ENCODE results near the gene DEPP1. TPM values are rescaled to one million over a fixed set of nuclear protein-coding genes. Genes with fewer than 3 reads are reported as not detected.

DEPP1 gene
- total RNA-seq, 6 experiments from 2014 or later, result 5.3 to 94.6 (median 71.5) TPM

DNA sequence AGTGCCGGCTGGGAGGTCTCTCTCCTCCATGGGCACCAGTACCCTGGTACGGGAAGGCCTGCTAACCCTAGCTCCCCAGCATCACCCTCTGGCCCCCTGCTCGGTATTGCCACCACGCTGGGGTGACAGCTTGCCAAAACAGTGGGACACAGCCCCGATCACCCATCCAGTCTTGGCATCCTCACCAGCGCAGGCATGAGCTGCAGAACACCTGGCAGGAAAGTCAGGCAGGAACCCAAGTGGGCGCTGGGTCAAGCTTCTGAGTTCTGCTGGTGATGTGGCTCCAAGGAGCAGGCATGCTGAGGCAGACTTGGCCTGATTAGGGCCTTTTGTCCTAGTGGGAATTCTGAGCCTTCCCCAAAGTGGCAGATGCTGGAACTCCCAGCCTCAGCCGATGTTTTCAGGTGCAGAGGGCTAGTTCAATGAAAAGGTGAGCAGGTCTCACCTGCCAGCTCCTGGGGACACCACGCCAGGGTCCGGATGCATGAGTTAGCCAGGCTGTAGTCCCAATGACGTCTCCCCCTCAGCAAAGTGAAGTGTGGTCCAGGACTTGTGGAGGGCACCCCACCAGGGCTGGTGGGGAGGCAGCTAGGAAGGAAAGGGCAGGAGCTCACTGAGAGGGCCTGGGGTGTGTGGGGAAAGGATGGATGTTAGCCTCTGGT lies 13.6 kb upstream of the DEPP1 start:
- Histone ChIP-seq H3K36me3 (no peaks in the 10 kb centered on the region), H3K4me1 (peaks cover 0 to 74% (median 42%) of the 10 kb centered on the region in 4 donors), H3K4me3 (no peak overlapping the region), H3K9me3 (no peaks in the 10 kb centered on the region), H3K27me3 (no peaks in the 10 kb centered on the region), H3K27ac (peak overlapping the region in 2 of 3 donors; percentile 45 to 65)
- DNase-seq, result peak in 2 of 3 donors; percentile 40 to 83
- ATAC-seq, result peak in 3 of 4 donors; percentile 19 to 39 (median 27)
- intact Hi-C loops (cut with DNase I), result no loop called here
- TF ChIP-seq, protein P1, sequence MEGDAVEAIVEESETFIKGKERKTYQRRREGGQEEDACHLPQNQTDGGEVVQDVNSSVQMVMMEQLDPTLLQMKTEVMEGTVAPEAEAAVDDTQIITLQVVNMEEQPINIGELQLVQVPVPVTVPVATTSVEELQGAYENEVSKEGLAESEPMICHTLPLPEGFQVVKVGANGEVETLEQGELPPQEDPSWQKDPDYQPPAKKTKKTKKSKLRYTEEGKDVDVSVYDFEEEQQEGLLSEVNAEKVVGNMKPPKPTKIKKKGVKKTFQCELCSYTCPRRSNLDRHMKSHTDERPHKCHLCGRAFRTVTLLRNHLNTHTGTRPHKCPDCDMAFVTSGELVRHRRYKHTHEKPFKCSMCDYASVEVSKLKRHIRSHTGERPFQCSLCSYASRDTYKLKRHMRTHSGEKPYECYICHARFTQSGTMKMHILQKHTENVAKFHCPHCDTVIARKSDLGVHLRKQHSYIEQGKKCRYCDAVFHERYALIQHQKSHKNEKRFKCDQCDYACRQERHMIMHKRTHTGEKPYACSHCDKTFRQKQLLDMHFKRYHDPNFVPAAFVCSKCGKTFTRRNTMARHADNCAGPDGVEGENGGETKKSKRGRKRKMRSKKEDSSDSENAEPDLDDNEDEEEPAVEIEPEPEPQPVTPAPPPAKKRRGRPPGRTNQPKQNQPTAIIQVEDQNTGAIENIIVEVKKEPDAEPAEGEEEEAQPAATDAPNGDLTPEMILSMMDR (IDR thresholded peaks at IDR 0.05), result no peak
- TF ChIP-seq POLR2A (IDR thresholded peaks at IDR 0.05), result no peak
- 35% methylated on average over 4 of the region's 11 CpGs for WGBS (ENCODE audit: insufficient coverage, low coverage, low lambda C conversion rate, missing lambda C conversion rate)

DNA sequence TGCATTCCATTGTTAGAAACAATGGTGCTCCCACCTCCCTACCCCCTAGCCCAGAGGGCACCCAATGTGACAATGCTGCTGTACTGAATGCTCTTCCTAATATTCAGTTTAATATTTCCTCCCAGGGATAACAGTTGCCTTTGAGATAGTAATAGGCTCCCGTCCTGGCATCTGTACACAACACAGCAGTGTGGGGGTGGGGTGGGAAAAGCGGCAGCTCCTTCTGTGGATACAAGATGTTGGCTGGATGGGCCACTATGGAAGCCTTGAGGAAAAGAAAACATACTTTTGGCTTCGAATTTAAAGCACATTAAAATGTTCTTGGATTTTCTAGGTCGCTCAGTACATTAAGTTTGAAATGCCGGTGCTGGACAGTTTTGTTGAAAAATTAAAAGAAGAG lies 13.0 kb upstream of the DEPP1 start:
- Histone ChIP-seq H3K36me3 (no peaks in the 10 kb centered on the region), H3K4me3 (no peak overlapping the region)
- intact Hi-C loops (cut with DNase I), result no loop called here

DNA sequence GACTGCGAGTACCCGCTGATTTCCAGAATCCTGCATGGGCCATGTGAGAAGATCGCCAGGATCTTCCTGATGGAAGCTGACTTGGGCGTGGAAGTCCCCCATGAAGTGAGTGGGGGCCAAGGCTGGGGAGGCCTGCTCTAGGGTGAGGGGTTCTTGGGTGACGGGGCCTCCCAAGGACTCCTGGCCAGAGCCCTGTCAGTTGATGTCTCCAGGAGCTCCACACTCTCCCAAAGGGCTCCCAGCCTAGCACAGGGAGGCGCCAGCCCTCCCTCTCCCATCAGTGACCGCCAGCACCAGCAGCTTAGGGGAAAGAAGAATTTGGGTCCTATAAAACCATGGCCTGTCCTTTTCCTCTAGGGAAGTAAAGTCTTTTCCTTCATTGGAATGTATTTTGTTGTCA lies 12.4 kb upstream of the DEPP1 start:
- H3K36me3 ChIP-seq, result no peaks in the 10 kb centered on the region
- ATAC-seq (no peak), DNase-seq (no peak)
- TF ChIP-seq, protein P1 (IDR thresholded peaks at IDR 0.05), result no peak
- TF ChIP-seq POLR2A (IDR thresholded peaks at IDR 0.05), result no peak
- peak overlapping the region; percentile 14 to 82 (median 65) for H3K27ac ChIP-seq
- 97% methylated on average over 6 of the region's 7 CpGs for WGBS (ENCODE audit: insufficient coverage, low coverage, low lambda C conversion rate, missing lambda C conversion rate)
- intact Hi-C loops (cut with DNase I), result no loop called here
- H3K27me3 ChIP-seq, result no peaks in the 10 kb centered on the region
- peaks cover 0 to 61% (median 37%) of the 10 kb centered on the region in 4 donors for H3K4me1 ChIP-seq
- H3K9me3 ChIP-seq, result no peaks in the 10 kb centered on the region
- no peak overlapping the region for H3K4me3 ChIP-seq

More for the DNA sequence above, 13.0 kb upstream of the DEPP1 start:
- no peaks in the 10 kb centered on the region for H3K9me3 ChIP-seq
- H3K4me1 ChIP-seq, result peaks cover 0 to 67% (median 40%) of the 10 kb centered on the region in 4 donors
- ATAC-seq, result no peak
- peak overlapping the region in 2 of 3 donors; percentile 45 to 65 for H3K27ac ChIP-seq
- TF ChIP-seq, protein P1 (IDR thresholded peaks at IDR 0.05), result no peak
- TF ChIP-seq POLR2A (IDR thresholded peaks at IDR 0.05), result no peak
- H3K27me3 ChIP-seq, result no peaks in the 10 kb centered on the region
- WGBS (ENCODE audit: insufficient coverage, low coverage, low lambda C conversion rate, missing lambda C conversion rate), result 58% methylated on average over 5 of the region's 5 CpGs
- peak in 1 of 3 donors; percentile 47 for DNase-seq

DNA sequence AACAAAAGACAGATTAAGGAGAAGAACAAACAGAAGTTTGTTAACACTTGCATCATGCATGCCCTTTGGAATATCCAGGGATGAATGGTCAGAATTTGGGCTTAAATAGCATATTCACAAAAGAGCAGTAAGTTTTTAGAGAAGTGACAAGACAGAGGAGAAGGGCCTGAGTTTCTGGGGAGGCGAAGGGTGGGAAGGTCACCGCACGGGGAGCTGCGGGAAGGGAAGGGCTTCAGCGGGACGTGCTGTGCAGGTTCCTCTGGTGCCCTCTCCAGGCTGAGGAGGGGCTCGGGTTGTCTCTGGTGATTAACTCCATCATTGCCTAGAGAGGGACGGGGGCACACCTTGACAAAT lies 11.7 kb upstream of the DEPP1 start:
- peaks cover 0 to under 1% (median 0%) of the 10 kb centered on the region in 4 donors for H3K36me3 ChIP-seq
- H3K4me1 ChIP-seq, result peaks cover 0 to 59% (median 32%) of the 10 kb centered on the region in 4 donors
- DNase-seq (no peak), ATAC-seq (peak; percentile 58 to 78 (median 62))
- no peaks in the 10 kb centered on the region for H3K9me3 ChIP-seq
- 8% methylated on average over 7 of the region's 8 CpGs for WGBS (ENCODE audit: insufficient coverage, low coverage, low lambda C conversion rate, missing lambda C conversion rate)
- H3K27ac ChIP-seq, result peak overlapping the region; percentile 14 to 82 (median 65)
- TF ChIP-seq, protein P1 (IDR thresholded peaks at IDR 0.05), result peak in 3 of 4 donors; percentile 22 to 35 (median 30)
- TF ChIP-seq POLR2A (IDR thresholded peaks at IDR 0.05), result no peak
- peak overlapping the region in 1 of 3 donors; percentile 1 for H3K4me3 ChIP-seq
- intact Hi-C loops (cut with DNase I), result no loop called here
- H3K27me3 ChIP-seq, result no peaks in the 10 kb centered on the region
